HEK293T (cell line): ENCODE results near the gene SMCO2.

Experiments
- ARNT ChIP-seq: fragments of 450-650 bp; IDR thresholded peaks from 2 replicates; pipeline ENCODE4 v1.6.1; 2017; ENCODE audit warnings: mild to moderate bottlenecking
- BHLHE40 ChIP-seq: fragments of 450-650 bp; IDR thresholded peaks from 2 replicates; pipeline ENCODE4 v1.6.1; 2016; ENCODE audit warnings: mild to moderate bottlenecking, moderate library complexity, borderline replicate concordance
- FOXA1 ChIP-seq: fragments of 450-650 bp; IDR thresholded peaks from 2 replicates; pipeline ENCODE4 v1.6.1; 2016; ENCODE audit warnings: mild to moderate bottlenecking
- FOXK2 ChIP-seq: fragments of 450-650 bp; IDR thresholded peaks from 2 replicates; pipeline ENCODE4 v1.6.1; 2016; ENCODE audit warnings: mild to moderate bottlenecking
- L3MBTL2 ChIP-seq: fragments of 450-650 bp; conservative IDR thresholded peaks from 2 replicates; pipeline ENCODE4 v1.6.1; 2016; ENCODE audit warnings: mild to moderate bottlenecking
- NFRKB ChIP-seq: fragments of 450-650 bp; IDR thresholded peaks from 2 replicates; pipeline ENCODE4 v1.6.1; 2016; ENCODE audit warnings: mild to moderate bottlenecking, moderate library complexity
- SUZ12 ChIP-seq: fragments of 450-650 bp; IDR thresholded peaks from 2 replicates; pipeline ENCODE4 v1.6.1; 2016; ENCODE audit warnings: mild to moderate bottlenecking
- TARDBP ChIP-seq: fragments of 450-650 bp; IDR thresholded peaks from 2 replicates; pipeline ENCODE4 v1.6.1; 2016

GRCh38 chr12:27427824-27428223 lies 18.7 kb upstream of the SMCO2 start:
- TF ChIP-seq NFRKB, result no peak
- no peak for TF ChIP-seq ARNT
- no peak for TF ChIP-seq BHLHE40
- TF ChIP-seq FOXA1, result no peak
- TF ChIP-seq L3MBTL2, result no peak
- TF ChIP-seq TARDBP, result no peak
- no peak for TF ChIP-seq SUZ12
- TF ChIP-seq FOXK2, result no peak
